GM12892 (cell line): Measurements from ENCODE around the gene CDK5.

Experiments used
- POLR2A ChIP-seq: IDR thresholded peaks from 2 replicates; pipeline ENCODE4 v1.6.1; 2011; ENCODE audit warnings: low read depth, low read length, control low read depth
- TAF1 ChIP-seq: IDR thresholded peaks from 2 replicates; pipeline ENCODE4 v1.6.1; 2011; ENCODE audit warnings: low read depth, mild to moderate bottlenecking, control low read depth, low read length, borderline replicate concordance

DNA sequence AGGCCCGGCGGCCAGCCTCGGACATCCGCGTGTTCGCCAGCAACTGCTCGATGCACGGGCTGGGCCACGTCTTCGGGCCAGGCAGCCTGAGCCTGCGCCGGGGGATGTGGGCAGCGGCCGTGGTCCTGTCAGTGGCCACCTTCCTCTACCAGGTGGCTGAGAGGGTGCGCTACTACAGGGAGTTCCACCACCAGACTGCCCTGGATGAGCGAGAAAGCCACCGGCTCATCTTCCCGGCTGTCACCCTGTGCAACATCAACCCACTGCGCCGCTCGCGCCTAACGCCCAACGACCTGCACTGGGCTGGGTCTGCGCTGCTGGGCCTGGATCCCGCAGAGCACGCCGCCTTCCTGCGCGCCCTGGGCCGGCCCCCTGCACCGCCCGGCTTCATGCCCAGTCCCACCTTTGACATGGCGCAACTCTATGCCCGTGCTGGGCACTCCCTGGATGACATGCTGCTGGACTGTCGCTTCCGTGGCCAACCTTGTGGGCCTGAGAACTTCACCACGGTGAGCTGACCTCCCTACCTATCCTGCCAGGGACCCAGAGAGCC, 8.7 kb downstream of the CDK5 start:
- TF ChIP-seq POLR2A (no peak), TAF1 (no peak)
